GM23338 (cell line): ENCODE measurements around the gene EPHB2. TPM values are rescaled to one million over a fixed set of nuclear protein-coding genes. Genes with fewer than 3 reads are reported as not detected.

ENCODE experiments used
- ATAC-seq: fragments of 200-7000 bp; cut with Tn5 transposase; 3 replicates; pipeline ENCODE4 v1.9.1; 2020
- DNase-seq: peaks from one replicate; pipeline ENCODE4 v3.0.0-alpha.2; 2015; ENCODE audit warnings: low spot score
- H2AFZ ChIP-seq: fragments of 200-600 bp; sonication (generic); 2 replicates; pipeline ENCODE4 v1.8.0; 2016; ENCODE audit warnings: antibody characterized with exemption, mild to moderate bottlenecking, moderate library complexity
- H3F3A ChIP-seq: fragments of 200-600 bp; sonication (generic); replicated peaks from 2 replicates; pipeline ENCODE4 v1.8.0; 2017; ENCODE audit warnings: antibody characterized with exemption, mixed run types, low read depth
- H3K27ac ChIP-seq: fragments of 200-600 bp; sonication (generic); 2 replicates; pipeline ENCODE4 v1.6.1; 2016; ENCODE audit warnings: low read depth
- H3K27me3 ChIP-seq: fragments of 200-600 bp; sonication (generic); 2 replicates; pipeline ENCODE4 v1.8.0; 2016; ENCODE audit warnings: mild to moderate bottlenecking, mixed run types, moderate library complexity; ENCODE audit not compliant: insufficient read depth
- H3K36me3 ChIP-seq: fragments of 200-600 bp; sonication (generic); 2 replicates; pipeline ENCODE4 v1.8.0; 2016; ENCODE audit warnings: mild to moderate bottlenecking; ENCODE audit not compliant: insufficient read depth
- H3K4me1 ChIP-seq: fragments of 200-600 bp; sonication (generic); 2 replicates; pipeline ENCODE4 v1.8.0; 2016; ENCODE audit warnings: mild to moderate bottlenecking, moderate library complexity; ENCODE audit not compliant: insufficient read depth
- H3K4me2 ChIP-seq: fragments of 200-600 bp; sonication (generic); 2 replicates; pipeline ENCODE4 v1.7.1; 2017; ENCODE audit warnings: mixed run types
- H3K4me3 ChIP-seq: fragments of 200-600 bp; sonication (generic); 2 replicates; pipeline ENCODE4 v1.6.1; 2016; ENCODE audit warnings: mixed run types
- H3K79me2 ChIP-seq: fragments of 200-600 bp; sonication (generic); replicated peaks from 2 replicates; pipeline ENCODE4 v1.8.0; 2017; ENCODE audit warnings: mild to moderate bottlenecking; ENCODE audit not compliant: insufficient read depth
- H3K9me2 ChIP-seq: fragments of 200-600 bp; sonication (generic); 2 replicates; pipeline ENCODE4 v1.8.0; 2017; ENCODE audit not compliant: insufficient read depth
- H4K20me1 ChIP-seq: fragments of 200-600 bp; sonication (generic); replicated peaks from 2 replicates; pipeline ENCODE4 v1.8.0; 2017; ENCODE audit warnings: mild to moderate bottlenecking; ENCODE audit not compliant: insufficient read depth
- H3K27ac Mint-ChIP-seq: 2 replicates; pipeline ENCODE4 v1.8.0; 2020; ENCODE audit warnings: inconsistent platforms, mild to moderate bottlenecking, moderate library complexity, mixed read lengths
- H3K27me3 Mint-ChIP-seq: 3 replicates; pipeline ENCODE4 v1.8.0; 2022; ENCODE audit warnings: low read depth, mild to moderate bottlenecking, moderate library complexity, mixed read lengths, inconsistent platforms; ENCODE audit not compliant: insufficient read depth, poor library complexity
- H3K36me3 Mint-ChIP-seq: 3 replicates; pipeline ENCODE4 v1.8.0; 2021; ENCODE audit warnings: low read depth, mild to moderate bottlenecking, inconsistent platforms, moderate library complexity, mixed read lengths
- H3K4me1 Mint-ChIP-seq: 3 replicates; pipeline ENCODE4 v1.8.0; 2020; ENCODE audit warnings: mild to moderate bottlenecking, inconsistent platforms, mixed read lengths
- H3K4me3 Mint-ChIP-seq: 3 replicates; pipeline ENCODE4 v1.8.0; 2021; ENCODE audit warnings: moderate library complexity, mild to moderate bottlenecking, inconsistent platforms, mixed read lengths
- H3K9me3 Mint-ChIP-seq: 3 replicates; pipeline ENCODE4 v1.8.0; 2020; ENCODE audit warnings: moderate library complexity, mild to moderate bottlenecking, inconsistent platforms, mixed read lengths
- CREB1 ChIP-seq: fragments of 250-450 bp; sonication (Bioruptor Pico); IDR thresholded peaks from 2 replicates; pipeline ENCODE4 v1.5.0; 2020; ENCODE audit warnings: low read depth, mild to moderate bottlenecking, moderate library complexity
- CTCF ChIP-seq, 2 experiments: fragments of 200-600 bp in 1 of 2; sonication (generic) in 1 of 2; conservative IDR thresholded peaks; 2 replicates each; pipeline versions ENCODE4 v1.5.1 to v1.6.1; 2016 to 2017; ENCODE audit warnings: antibody characterized with exemption in 2 of 2, low read depth in 2 of 2, mild to moderate bottlenecking in 2 of 2, moderate library complexity in 1 of 2
- EZH2phosphoT487 ChIP-seq: fragments of 200-600 bp; sonication (generic); IDR thresholded peaks from one replicate; pipeline ENCODE4 v1.8.1; 2018; ENCODE audit warnings: antibody characterized with exemption; ENCODE audit not compliant: unreplicated experiment
- JUNB ChIP-seq: IDR thresholded peaks from one replicate; pipeline ENCODE4 v1.6.1; 2016; ENCODE audit warnings: antibody characterized with exemption; ENCODE audit not compliant: unreplicated experiment
- NANOG ChIP-seq: IDR thresholded peaks from 2 replicates; pipeline ENCODE4 v1.6.1; 2016; ENCODE audit warnings: antibody characterized with exemption, borderline replicate concordance
- STAT1 ChIP-seq: IDR thresholded peaks from one replicate; pipeline ENCODE4 v1.6.1; 2016; ENCODE audit warnings: antibody characterized with exemption; ENCODE audit not compliant: unreplicated experiment
- ZNF331 ChIP-seq: fragments of 250-450 bp; sonication (Bioruptor Pico); IDR thresholded peaks from 2 replicates; pipeline ENCODE4 v1.5.0; 2020; ENCODE audit warnings: low read depth, mild to moderate bottlenecking, moderate library complexity
- polyA plus RNA-seq: library from polyadenylated mRNA; unstranded; fragments of >200 nt; fragmentation: Nextera tagmentation; extraction: Ambion mirVana; gene quantifications from 2 replicates; pipeline ENCODE4 v1.2.1, GENCODE V29; 2016
- total RNA-seq: library from RNA; depleted of rRNA; stranded (reverse); fragments of >200 nt; shearing (Covaris generic); gene quantifications from 2 replicates; pipeline ENCODE4 v1.2.3, GENCODE V29; 2014

Gene EPHB2
- total and polyA plus RNA-seq, 2 experiments from 2014 or later = 4.1 to 20.1 TPM

GRCh38 chr1:22953740-22954141, 243.1 kb downstream of the EPHB2 start:
- Histone ChIP-seq H3K4me3 (peak overlapping the region; percentile 51), H3K4me2 (peak overlapping the region; percentile 77), H2AFZ (peak overlapping the region; percentile 94), H3K27ac (no peak overlapping the region), H4K20me1 (no peaks in the 10 kb centered on the region), H3K36me3 (no peaks in the 10 kb centered on the region), H3F3A (peaks cover 5% of the 10 kb centered on the region), H3K27me3 (peaks cover 38% of the 10 kb centered on the region), H3K79me2 (no peaks in the 10 kb centered on the region), H3K4me1 (no peaks in the 10 kb centered on the region), H3K9me2 (no peaks in the 10 kb centered on the region)
- Mint-ChIP-seq H3K9me3 (no peaks in the 10 kb centered on the region; the same call in 2 of the 3 replicates), H3K27ac (no peak overlapping the region), H3K27me3 (peaks cover 40% of the 10 kb centered on the region), H3K4me3 (peak overlapping the region; percentile 59), H3K36me3 (no peaks in the 10 kb centered on the region), H3K4me1 (no peaks in the 10 kb centered on the region)
- TF ChIP-seq CTCF (conservative IDR thresholded peaks at IDR 0.05; ENCODE audit: low read depth in 2 of 2) = no peak
- TF ChIP-seq CREB1 (CRISPR knock-in tag) = 0 out of 2 replicates have a peak, but pooled peaks have one; percentile 57
- ATAC-seq = peak; percentile 89
- DNase-seq = peak; percentile 79

GRCh38 chr1:22955146-22955545, 244.5 kb downstream of the EPHB2 start:
- Histone ChIP-seq H3K36me3 (no peaks in the 10 kb centered on the region), H3K27me3 (peaks cover 38% of the 10 kb centered on the region), H3K4me1 (no peaks in the 10 kb centered on the region), H3K4me3 (no peak overlapping the region), H4K20me1 (no peaks in the 10 kb centered on the region), H3K79me2 (no peaks in the 10 kb centered on the region), H3K4me2 (no peak overlapping the region), H3F3A (peaks cover 5% of the 10 kb centered on the region), H2AFZ (no peak overlapping the region), H3K27ac (no peak overlapping the region), H3K9me2 (no peaks in the 10 kb centered on the region)
- TF ChIP-seq ZNF331 (CRISPR knock-in tag) = no peak
- no peak for TF ChIP-seq EZH2phosphoT487
- TF ChIP-seq STAT1 = no peak
- TF ChIP-seq CTCF (conservative IDR thresholded peaks at IDR 0.05; ENCODE audit: low read depth in 2 of 2) = no peak
- no peak for TF ChIP-seq JUNB
- H3K4me3 Mint-ChIP-seq = no peak overlapping the region
- H3K4me1 Mint-ChIP-seq = no peaks in the 10 kb centered on the region
- DNase-seq = no peak
- no peaks in the 10 kb centered on the region for H3K36me3 Mint-ChIP-seq
- H3K27ac Mint-ChIP-seq = no peak overlapping the region
- no peak for ATAC-seq
- H3K27me3 Mint-ChIP-seq = peaks cover 40% of the 10 kb centered on the region
- H3K9me3 Mint-ChIP-seq = no peaks in the 10 kb centered on the region; the same call in 2 of the 3 replicates

- DNase-seq (no peak), ATAC-seq (no peak)
- Histone ChIP-seq H2AFZ (no peak overlapping the region), H4K20me1 (no peaks in the 10 kb centered on the region), H3K27me3 (peaks cover 30% of the 10 kb centered on the region), H3K79me2 (no peaks in the 10 kb centered on the region), H3K4me1 (no peaks in the 10 kb centered on the region), H3K4me2 (no peak overlapping the region), H3K4me3 (no peak overlapping the region), H3K27ac (no peak overlapping the region), H3F3A (peaks cover 5% of the 10 kb centered on the region), H3K9me2 (no peaks in the 10 kb centered on the region), H3K36me3 (no peaks in the 10 kb centered on the region)
- Mint-ChIP-seq H3K27me3 (peaks cover 31% of the 10 kb centered on the region), H3K36me3 (no peaks in the 10 kb centered on the region), H3K4me3 (no peak overlapping the region), H3K27ac (no peak overlapping the region), H3K4me1 (no peaks in the 10 kb centered on the region), H3K9me3 (no peaks in the 10 kb centered on the region)
- no peak for TF ChIP-seq NANOG
Observed at GRCh38 chr1:22957066-22957465, 246.4 kb downstream of the EPHB2 start.
